T-cell (primary cell): ENCODE results near the gene NECAB2. TPM values are rescaled to one million over a fixed set of nuclear protein-coding genes. Genes with fewer than 3 reads are reported as not detected.

Source experiments
- ATAC-seq, 4 experiments: fragments of 200-7000 bp in 3 of 4; fragments of 150-1000 bp in 1 of 4; cut with Tn5 transposase; replicated peaks in 1 of 4; 1 replicate in 3 of 4; 2 replicates in 1 of 4; pipeline ENCODE4 v1.10.0; 2021; ENCODE audit warnings: moderate library complexity in 3 of 4, mild to moderate bottlenecking in 2 of 4, moderate number of reproducible peaks in 1 of 4
- CTCF ChIA-PET, 2 donors: fragments of 300-600 bp; sonication (Branson Sonifier 250); formaldehyde crosslinking; loops; one replicate each; lab custom pipeline; 2022; ENCODE audit warnings: antibody characterized with exemption in 2 of 2; lab: Charles Lee
- POLR2A ChIA-PET, 2 donors: fragments of 300-600 bp; sonication (Branson Sonifier 250); formaldehyde crosslinking; loops; one replicate each; lab custom pipeline; 2022; ENCODE audit warnings: antibody characterized with exemption in 2 of 2; lab: Charles Lee
- DNase-seq, 35 experiments: peaks; one replicate each; pipeline versions ENCODE4 v3.0.0 to v3.0.0-alpha.2; 2013 to 2023
- H3K27ac ChIP-seq: one replicate; pipeline ENCODE4 v1.5.1; 2013; ENCODE audit warnings: low read length
- H3K27me3 ChIP-seq, 2 experiments: replicated peaks in 1 of 2; 1 replicate in 1 of 2; 2 replicates in 1 of 2; pipeline versions ENCODE4 v1.6.1 to v1.7.0; 2013; ENCODE audit warnings: low read length in 1 of 2, mixed read lengths in 1 of 2; ENCODE audit not compliant: control insufficient read depth in 2 of 2, insufficient read depth in 2 of 2; ENCODE audit errors: extremely low read depth in 1 of 2
- H3K36me3 ChIP-seq, 2 donors: 1 replicate in 1 of 2; 2 replicates in 1 of 2; pipeline versions ENCODE4 v1.6.1 to v1.7.0; 2013; ENCODE audit warnings: low read length in 1 of 2; ENCODE audit not compliant: control insufficient read depth in 2 of 2, insufficient read depth in 1 of 2; ENCODE audit errors: extremely low read depth in 1 of 2
- H3K4me1 ChIP-seq, 2 experiments: 1 replicate in 1 of 2; 2 replicates in 1 of 2; pipeline versions ENCODE4 v1.6.1 to v1.7.0; 2013; ENCODE audit warnings: low read length in 2 of 2, mixed read lengths in 1 of 2; ENCODE audit not compliant: insufficient read depth in 2 of 2, control insufficient read depth in 1 of 2; ENCODE audit errors: extremely low read depth in 1 of 2
- H3K4me3 ChIP-seq, 2 donors: 1 replicate in 1 of 2; 2 replicates in 1 of 2; pipeline versions ENCODE4 v1.5.1 to v1.7.0; 2013; ENCODE audit warnings: mild to moderate bottlenecking in 2 of 2, low read length in 1 of 2, moderate library complexity in 1 of 2; ENCODE audit not compliant: control insufficient read depth in 1 of 2; ENCODE audit errors: extremely low read depth in 1 of 2
- H3K9me3 ChIP-seq: 2 replicates; pipeline ENCODE4 v1.7.0; 2013
- H3K27ac Mint-ChIP-seq, 2 donors: one replicate each; pipeline ENCODE4 v1.8.0; 2020 to 2021; ENCODE audit warnings: mild to moderate bottlenecking in 2 of 2, mixed read lengths in 2 of 2
- H3K27me3 Mint-ChIP-seq, 2 donors: one replicate each; pipeline ENCODE4 v1.8.0; 2021 to 2022; ENCODE audit warnings: mixed read lengths in 2 of 2
- H3K36me3 Mint-ChIP-seq: one replicate; pipeline ENCODE4 v1.8.0; 2021; ENCODE audit warnings: mixed read lengths
- H3K4me1 Mint-ChIP-seq, 3 donors: one replicate each; pipeline ENCODE4 v1.8.0; 2020 to 2022; ENCODE audit warnings: mixed read lengths in 3 of 3, mild to moderate bottlenecking in 1 of 3
- H3K4me3 Mint-ChIP-seq, 3 donors: one replicate each; pipeline ENCODE4 v1.8.0; 2020 to 2022; ENCODE audit warnings: mild to moderate bottlenecking in 3 of 3, mixed read lengths in 3 of 3, moderate library complexity in 3 of 3
- H3K9me3 Mint-ChIP-seq, 3 donors: one replicate each; pipeline ENCODE4 v1.8.0; 2020 to 2022; ENCODE audit warnings: mixed read lengths in 3 of 3
- WGBS: methylation state at CpG from one replicate; pipeline ENCODE4 v1.1.5; 2013; ENCODE audit warnings: missing lambda C conversion rate; ENCODE audit not compliant: insufficient coverage; 5-methylcytosine and 5-hydroxymethylcytosine counted together
- total RNA-seq, 35 experiments: library from RNA in 6 of 35; stranded (reverse) in 6 of 35; fragments of 120-200 nt in 1 of 35; gene quantifications; one replicate each; pipeline versions ENCODE4 v1.2.1 to v1.2.4 and lab custom pipeline; 2013 to 2026

Gene NECAB2
- total RNA-seq (not detected), total RNA-seq (lab: John Stamatoyannopoulos, UW) (0 reads per million in 29 experiments)
- total RNA-seq (2013): not detected

DNA sequence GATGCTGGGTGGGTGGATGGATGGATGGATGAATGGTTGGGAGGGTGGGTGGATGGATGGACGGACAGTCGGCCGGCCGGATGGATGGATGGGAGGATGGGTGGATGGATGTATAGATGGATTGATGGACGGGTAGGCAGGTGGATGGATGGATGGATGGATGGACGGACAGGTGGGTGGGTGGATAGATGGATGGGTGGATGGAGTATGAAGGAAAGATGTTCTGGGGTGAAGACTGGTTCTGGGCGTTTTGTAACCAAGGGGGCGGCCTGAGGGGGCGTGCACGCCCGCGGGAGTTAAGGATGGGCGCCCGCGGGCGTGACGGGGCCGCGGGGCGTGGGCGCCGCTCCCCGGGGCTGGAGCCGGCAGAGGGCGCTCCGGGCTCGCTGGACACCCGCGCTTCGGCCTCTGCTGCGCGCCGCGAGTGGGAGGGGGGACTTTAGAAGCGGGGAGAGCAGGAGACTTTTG is at the start of gene NECAB2:
TSS of gene NECAB2 (plus strand) at position 407 of the 468 bp plus-strand sequence. CDS start 405 bp downstream, outside the sequence.
- Histone ChIP-seq H3K27me3 (peaks cover 0 to 47% of the 10 kb centered on the region in 2 experiments), H3K4me3 (no peak within 1 kb of the TSS), H3K36me3 (no peaks in the 10 kb centered on the region), H3K4me1 (peaks cover 0 to 3% of the 10 kb centered on the region in 2 experiments), H3K9me3 (no peaks in the 10 kb centered on the region), H3K27ac (no peak within 1 kb of the TSS)
- H3K36me3 Mint-ChIP-seq: no peaks in the 10 kb centered on the region
- peaks cover 0 to 7% (median 2%) of the 10 kb centered on the region in 3 donors for H3K4me1 Mint-ChIP-seq
- peaks cover 9 to 28% of the 10 kb centered on the region in 2 donors for H3K27me3 Mint-ChIP-seq
- peak in 1 of 4 experiments; percentile 32 for ATAC-seq
- WGBS: 22% methylated on average over 23 of the region's 35 CpGs
- peak within 1 kb of the TSS in 2 of 3 donors; percentile 31 to 66 for H3K4me3 Mint-ChIP-seq
- H3K27ac Mint-ChIP-seq: peak within 1 kb of the TSS in 1 of 2 donors; percentile 57
- POLR2A ChIA-PET: no interaction called here
- DNase-seq: no peak
- CTCF ChIA-PET: no interaction called here
- no peaks in the 10 kb centered on the region for H3K9me3 Mint-ChIP-seq

DNA sequence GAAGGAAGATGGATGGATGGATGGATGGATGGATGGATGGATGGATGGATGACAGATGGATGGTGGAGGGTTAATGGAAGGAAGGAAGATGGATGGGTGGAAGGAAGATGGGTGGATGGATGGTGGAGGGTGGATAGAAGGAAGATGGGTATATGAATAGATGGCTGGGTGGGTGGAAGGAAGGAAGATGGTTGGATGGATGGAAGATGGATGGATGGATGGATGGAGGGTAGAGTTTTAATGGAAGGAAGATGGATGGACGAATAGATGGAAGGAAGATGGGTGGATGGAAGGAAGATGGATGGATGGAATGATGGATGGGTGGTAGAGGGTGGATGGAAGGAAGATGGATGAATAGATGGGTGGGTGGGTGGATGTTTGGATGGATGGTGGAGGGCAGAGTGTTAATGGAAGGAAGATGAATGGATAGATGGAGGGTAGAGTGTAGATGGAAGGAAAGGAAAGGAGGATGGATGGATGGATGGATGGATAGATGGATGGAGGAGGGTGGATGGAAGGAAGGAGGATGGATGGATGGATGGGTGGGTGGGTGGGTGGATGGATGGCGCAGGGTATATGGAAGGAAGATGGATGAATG is 47.1 kb upstream of the NECAB2 start:
- DNase-seq (no peak), ATAC-seq (no peak)
- Mint-ChIP-seq H3K4me1 (peaks cover 0 to 10% (median 4%) of the 10 kb centered on the region in 3 donors), H3K27ac (no peak overlapping the region), H3K27me3 (no peaks in the 10 kb centered on the region), H3K9me3 (no peaks in the 10 kb centered on the region), H3K4me3 (no peak overlapping the region), H3K36me3 (peaks cover 54% of the 10 kb centered on the region)
- Histone ChIP-seq H3K27ac (no peak overlapping the region), H3K27me3 (no peaks in the 10 kb centered on the region), H3K4me1 (no peaks in the 10 kb centered on the region), H3K9me3 (no peaks in the 10 kb centered on the region), H3K36me3 (peaks cover 0 to 35% of the 10 kb centered on the region in 2 donors), H3K4me3 (no peak overlapping the region)
- ChIA-PET POLR2A (no interaction called here), CTCF (no interaction called here)
- 50% methylated on average over 1 of the region's 2 CpGs for WGBS

DNA sequence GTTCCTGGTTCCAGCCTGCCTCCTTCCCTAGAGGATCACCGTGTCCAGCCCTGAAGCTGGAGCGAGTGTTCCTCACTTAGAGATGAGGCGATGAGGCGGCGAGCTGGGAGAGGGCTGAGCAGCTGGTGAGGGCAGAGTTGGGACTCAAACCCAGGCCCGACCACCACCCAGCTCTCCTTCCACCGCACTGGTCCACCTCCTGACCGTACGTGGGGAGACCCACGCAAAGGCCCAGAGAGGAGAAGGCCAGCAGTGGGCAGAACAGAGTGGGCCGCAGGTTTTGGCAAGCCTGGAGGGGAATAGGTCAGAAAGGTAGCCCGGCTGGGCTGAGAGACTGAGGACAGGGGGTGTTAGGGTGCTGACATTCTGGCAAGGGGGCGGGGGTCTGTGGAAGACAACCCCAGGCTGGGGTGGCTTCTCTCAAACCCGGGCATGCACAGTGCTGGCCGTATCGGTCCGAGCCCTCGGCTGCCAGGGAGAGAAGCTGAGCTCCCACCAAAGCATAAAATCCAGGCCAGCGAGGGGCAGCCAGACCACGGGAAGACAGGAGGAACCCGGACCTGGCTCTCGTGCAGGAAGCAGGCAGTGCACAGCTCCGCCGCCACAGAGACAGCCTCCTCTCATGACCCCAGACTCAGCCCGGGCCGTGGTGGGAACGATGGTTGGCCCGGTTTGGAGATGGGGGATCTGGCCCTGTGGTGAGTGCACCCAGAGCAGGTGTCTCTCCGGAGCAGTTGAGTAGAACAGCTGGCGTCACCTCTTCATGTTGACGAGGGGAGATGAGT is 44.3 kb upstream of the NECAB2 start:
- Mint-ChIP-seq H3K27ac (no peak overlapping the region), H3K4me1 (peaks cover 3 to 10% (median 4%) of the 10 kb centered on the region in 3 donors), H3K36me3 (peaks cover 34% of the 10 kb centered on the region), H3K27me3 (no peaks in the 10 kb centered on the region), H3K4me3 (no peak overlapping the region), H3K9me3 (no peaks in the 10 kb centered on the region)
- H3K36me3 ChIP-seq: peaks cover 4 to 18% of the 10 kb centered on the region in 2 donors
- H3K27me3 ChIP-seq: no peaks in the 10 kb centered on the region
- no peaks in the 10 kb centered on the region for H3K4me1 ChIP-seq
- ChIA-PET CTCF (no interaction called here), POLR2A (no interaction called here)
- no peaks in the 10 kb centered on the region for H3K9me3 ChIP-seq
- H3K27ac ChIP-seq: no peak overlapping the region
- 89% methylated on average over 22 of the region's 31 CpGs for WGBS
- H3K4me3 ChIP-seq: no peak overlapping the region
- no peak for DNase-seq
- no peak for ATAC-seq

DNA sequence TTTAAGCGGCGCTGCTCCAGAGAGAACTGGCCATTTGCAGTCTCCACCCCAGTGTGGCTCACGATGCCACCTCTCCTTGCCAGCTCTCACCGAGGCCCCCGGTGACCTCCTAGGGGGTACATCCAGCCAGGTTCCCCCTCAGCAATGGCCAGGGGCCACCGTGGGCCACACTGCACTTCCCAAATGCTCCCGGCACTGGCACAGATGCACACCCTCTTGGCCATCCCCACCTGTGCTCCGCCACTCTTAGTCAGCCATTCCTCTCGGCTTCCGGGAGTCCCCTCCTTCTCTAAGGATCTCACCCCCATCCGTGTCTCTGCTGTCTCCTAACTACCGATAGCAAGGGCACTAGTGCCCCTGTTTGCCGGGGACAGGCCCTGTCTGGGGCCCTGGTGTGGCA is 43.4 kb upstream of the NECAB2 start:
- H3K4me1 ChIP-seq: no peaks in the 10 kb centered on the region
- Mint-ChIP-seq H3K27me3 (no peaks in the 10 kb centered on the region), H3K4me1 (peaks cover 3 to 5% (median 4%) of the 10 kb centered on the region in 3 donors), H3K27ac (no peak overlapping the region), H3K9me3 (no peaks in the 10 kb centered on the region), H3K4me3 (no peak overlapping the region), H3K36me3 (peaks cover 28% of the 10 kb centered on the region)
- DNase-seq (no peak), ATAC-seq (no peak)
- 97% methylated on average over 8 of the region's 13 CpGs for WGBS
- H3K27ac ChIP-seq: no peak overlapping the region
- no peaks in the 10 kb centered on the region for H3K9me3 ChIP-seq
- peaks cover 4 to 9% of the 10 kb centered on the region in 2 donors for H3K36me3 ChIP-seq
- H3K4me3 ChIP-seq: no peak overlapping the region
- no peaks in the 10 kb centered on the region for H3K27me3 ChIP-seq
- CTCF ChIA-PET: no interaction called here
- POLR2A ChIA-PET: no interaction called here

DNA sequence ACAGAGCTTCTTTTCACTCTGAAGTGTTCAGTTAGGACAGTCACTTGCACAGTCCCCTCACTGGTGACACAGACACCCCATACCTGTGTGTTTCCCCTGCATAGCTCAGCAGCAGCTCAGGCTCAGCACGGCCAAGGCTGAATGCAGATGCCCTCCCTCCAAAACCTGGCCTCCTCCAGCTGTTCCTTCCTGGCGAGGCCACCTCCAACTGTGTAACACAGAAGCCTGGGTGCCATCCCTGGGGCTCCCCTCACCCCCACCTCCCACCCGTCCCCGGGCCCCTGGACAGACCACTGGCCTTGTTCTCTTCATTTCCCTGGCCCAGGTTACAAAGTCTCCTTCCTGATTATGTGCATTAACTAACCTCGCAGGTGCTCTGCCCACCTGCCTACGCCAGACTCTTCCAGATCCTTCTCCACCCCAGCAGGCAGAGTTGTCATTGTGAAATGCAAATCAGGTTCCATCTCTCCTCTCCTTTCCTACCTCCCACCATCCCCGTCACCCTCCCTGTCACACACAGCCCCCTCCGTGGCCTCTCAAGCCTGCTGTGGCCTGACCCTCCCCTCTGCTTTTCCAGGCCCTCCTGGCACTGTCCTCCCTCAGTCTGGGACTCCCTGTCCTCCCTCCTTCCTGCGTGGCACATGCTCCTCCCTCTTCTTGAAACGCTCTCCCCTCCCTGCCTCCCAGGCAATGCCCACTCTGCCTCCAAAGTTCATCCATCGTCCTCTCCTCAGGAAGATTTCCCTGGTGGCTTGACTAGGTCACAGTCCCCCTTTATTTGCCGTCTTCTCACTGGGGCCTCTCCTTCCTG is 42.7 kb upstream of the NECAB2 start:
- H3K9me3 ChIP-seq: no peaks in the 10 kb centered on the region
- no peak overlapping the region for H3K4me3 ChIP-seq
- H3K27me3 ChIP-seq: no peaks in the 10 kb centered on the region
- ATAC-seq (no peak), DNase-seq (no peak)
- POLR2A ChIA-PET: no interaction called here
- H3K27me3 Mint-ChIP-seq: no peaks in the 10 kb centered on the region
- peaks cover 3 to 4% of the 10 kb centered on the region in 2 donors for H3K36me3 ChIP-seq
- CTCF ChIA-PET: no interaction called here
- H3K27ac Mint-ChIP-seq: no peak overlapping the region
- H3K4me1 Mint-ChIP-seq: peaks cover 3 to 5% (median 4%) of the 10 kb centered on the region in 3 donors
- no peaks in the 10 kb centered on the region for H3K4me1 ChIP-seq
- no peak overlapping the region for H3K4me3 Mint-ChIP-seq
- no peaks in the 10 kb centered on the region for H3K9me3 Mint-ChIP-seq
- H3K36me3 Mint-ChIP-seq: peaks cover 25% of the 10 kb centered on the region
- WGBS: 85% methylated on average over 12 of the region's 12 CpGs
- no peak overlapping the region for H3K27ac ChIP-seq
